ENCODE data around the gene TRMT10A.

DNA sequence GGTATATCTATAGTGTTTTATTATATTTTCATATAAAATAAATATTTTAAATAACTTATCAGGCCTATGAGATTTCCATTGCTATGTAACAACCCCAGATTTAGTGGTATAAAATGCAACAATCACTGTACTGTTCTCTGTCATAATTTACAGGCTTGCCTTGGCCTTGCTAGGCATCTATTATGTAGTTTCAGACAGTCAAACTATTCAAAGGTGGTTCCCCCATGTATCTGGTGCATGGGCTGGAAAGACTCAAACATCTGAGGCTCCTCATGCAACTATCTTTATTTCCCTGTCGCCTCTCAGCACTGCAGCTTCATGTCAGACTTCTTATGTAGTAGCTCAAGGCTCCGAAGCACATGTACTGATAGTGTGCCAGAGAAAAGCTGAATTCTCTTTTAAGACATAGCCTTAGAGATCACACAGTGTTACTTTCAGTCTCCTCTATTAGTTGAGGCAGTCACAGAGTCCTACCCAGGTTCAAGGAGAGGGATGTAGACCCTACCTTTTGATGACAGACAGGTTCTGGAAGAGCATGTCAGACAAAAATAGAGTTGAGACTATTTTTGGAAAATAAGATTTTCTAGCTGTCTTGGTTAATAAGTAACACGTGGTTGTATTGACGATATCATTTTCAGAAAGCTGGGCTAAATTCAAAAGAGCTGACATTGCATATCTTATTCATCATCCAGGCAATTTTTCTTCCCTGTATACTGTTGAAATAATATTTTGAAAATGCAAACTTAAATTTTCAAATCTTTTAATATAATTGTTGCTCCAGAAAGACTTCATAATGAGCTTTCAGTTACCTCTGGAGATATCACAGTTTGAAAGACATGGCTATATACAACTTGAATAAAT is 30.2 kb upstream of the TRMT10A start:
- TF ChIP-seq, protein P1, sequence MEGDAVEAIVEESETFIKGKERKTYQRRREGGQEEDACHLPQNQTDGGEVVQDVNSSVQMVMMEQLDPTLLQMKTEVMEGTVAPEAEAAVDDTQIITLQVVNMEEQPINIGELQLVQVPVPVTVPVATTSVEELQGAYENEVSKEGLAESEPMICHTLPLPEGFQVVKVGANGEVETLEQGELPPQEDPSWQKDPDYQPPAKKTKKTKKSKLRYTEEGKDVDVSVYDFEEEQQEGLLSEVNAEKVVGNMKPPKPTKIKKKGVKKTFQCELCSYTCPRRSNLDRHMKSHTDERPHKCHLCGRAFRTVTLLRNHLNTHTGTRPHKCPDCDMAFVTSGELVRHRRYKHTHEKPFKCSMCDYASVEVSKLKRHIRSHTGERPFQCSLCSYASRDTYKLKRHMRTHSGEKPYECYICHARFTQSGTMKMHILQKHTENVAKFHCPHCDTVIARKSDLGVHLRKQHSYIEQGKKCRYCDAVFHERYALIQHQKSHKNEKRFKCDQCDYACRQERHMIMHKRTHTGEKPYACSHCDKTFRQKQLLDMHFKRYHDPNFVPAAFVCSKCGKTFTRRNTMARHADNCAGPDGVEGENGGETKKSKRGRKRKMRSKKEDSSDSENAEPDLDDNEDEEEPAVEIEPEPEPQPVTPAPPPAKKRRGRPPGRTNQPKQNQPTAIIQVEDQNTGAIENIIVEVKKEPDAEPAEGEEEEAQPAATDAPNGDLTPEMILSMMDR (IDR thresholded peaks at IDR 0.05; ENCODE audit: insufficient read depth, low read length), result no peak
- TF ChIP-seq GABPA (IDR thresholded peaks at IDR 0.05; ENCODE audit: low read depth), result no peak
- TF ChIP-seq SPI1 (IDR thresholded peaks at IDR 0.05; ENCODE audit: borderline replicate concordance, low read depth), result no peak
- TF ChIP-seq POLR2AphosphoS5 (IDR thresholded peaks at IDR 0.05; ENCODE audit: low read depth), result no peak
- no peak for TF ChIP-seq REST (IDR thresholded peaks at IDR 0.05; ENCODE audit: insufficient replicate concordance, low read depth)

Data from HL-60 (cell line).